Measurements from ENCODE around the gene HSPA2. TPM values are rescaled to one million over a fixed set of nuclear protein-coding genes. Genes with fewer than 3 reads are reported as not detected.
"Not testable (repeated sequence)": the region's sequence is repeated elsewhere in the genome, so short reads cannot be mapped to it uniquely, and the experiment has no call there.

HSPA2 gene
- polyA plus RNA-seq, 4 donors = 20.0 to 24.8 (median 22.6) TPM

- DNase-seq (ENCODE audit: low read depth in 4 of 4, low spot score in 3 of 4) = no peak
Observed at GRCh38 chr14:64550621-64551333, 10.2 kb downstream of the HSPA2 start.

GRCh38 chr14:64554556-64554955 lies 14.0 kb downstream of the HSPA2 start:
- DNase-seq (ENCODE audit: low read depth in 4 of 4, low spot score in 3 of 4) = no peak

GRCh38 chr14:64556526-64556925 lies 16.0 kb downstream of the HSPA2 start:
- DNase-seq (ENCODE audit: low read depth in 4 of 4, low spot score in 3 of 4) = no peak

GRCh38 chr14:64558216-64558615 lies 17.7 kb downstream of the HSPA2 start:
- not testable (repeated sequence) for DNase-seq (ENCODE audit: low read depth in 4 of 4, low spot score in 3 of 4)

GRCh38 chr14:64561631-64562030 lies 21.1 kb downstream of the HSPA2 start:
- DNase-seq (ENCODE audit: low read depth in 4 of 4, low spot score in 3 of 4) = no peak

- no peak for DNase-seq (ENCODE audit: low read depth in 4 of 4, low spot score in 3 of 4)
Observed at GRCh38 chr14:64562436-64562835, 21.9 kb downstream of the HSPA2 start.

- no peak for DNase-seq (ENCODE audit: low read depth in 4 of 4, low spot score in 3 of 4)
Observed at GRCh38 chr14:64563696-64564095, 23.2 kb downstream of the HSPA2 start.

- no peak for DNase-seq (ENCODE audit: low read depth in 4 of 4, low spot score in 3 of 4)
Observed at GRCh38 chr14:64566651-64567122, 26.1 kb downstream of the HSPA2 start.

GRCh38 chr14:64569138-64569631 lies 28.6 kb downstream of the HSPA2 start:
- DNase-seq (ENCODE audit: low read depth in 4 of 4, low spot score in 3 of 4) = no peak

GRCh38 chr14:64569646-64570045 lies 29.1 kb downstream of the HSPA2 start:
- not testable (repeated sequence) for DNase-seq (ENCODE audit: low read depth in 4 of 4, low spot score in 3 of 4)

- no peak for DNase-seq (ENCODE audit: low read depth in 4 of 4, low spot score in 3 of 4)
Observed at GRCh38 chr14:64572386-64573104, 32.0 kb downstream of the HSPA2 start.

- no peak for DNase-seq (ENCODE audit: low read depth in 4 of 4, low spot score in 3 of 4)
Observed at GRCh38 chr14:64573109-64573508, 32.6 kb downstream of the HSPA2 start.

GRCh38 chr14:64574371-64575107 lies 34.0 kb downstream of the HSPA2 start:
- DNase-seq (ENCODE audit: low read depth in 4 of 4, low spot score in 3 of 4) = no peak

- no peak for DNase-seq (ENCODE audit: low read depth in 4 of 4, low spot score in 3 of 4)
Observed at GRCh38 chr14:64577211-64577610, 36.7 kb downstream of the HSPA2 start.

GRCh38 chr14:64580467-64580866 lies 39.9 kb downstream of the HSPA2 start:
- no peak for DNase-seq (ENCODE audit: low read depth in 4 of 4, low spot score in 3 of 4)

GRCh38 chr14:64581363-64581762 lies 40.8 kb downstream of the HSPA2 start:
- no peak for DNase-seq (ENCODE audit: low read depth in 4 of 4, low spot score in 3 of 4)

- DNase-seq (ENCODE audit: low read depth in 4 of 4, low spot score in 3 of 4) = no peak
Observed at GRCh38 chr14:64581817-64582216, 41.3 kb downstream of the HSPA2 start.

- DNase-seq (ENCODE audit: low read depth in 4 of 4, low spot score in 3 of 4) = no peak
Observed at GRCh38 chr14:64584190-64584589, 43.6 kb downstream of the HSPA2 start.

GRCh38 chr14:64591809-64592208 lies 51.3 kb downstream of the HSPA2 start:
- DNase-seq (ENCODE audit: low read depth in 4 of 4, low spot score in 3 of 4) = no peak
